SK-N-SH (cell line): ENCODE results near the gene RPL29. TPM values are rescaled to one million over a fixed set of nuclear protein-coding genes. Genes with fewer than 3 reads are reported as not detected.
A peak's percentile ranks its signal among the peaks of the same experiment; 100 is the strongest.

ENCODE experiments used
- CTCF ChIA-PET: fragments of 300-600, 350-600 bp; formaldehyde crosslinking; extraction: SDS; loops from one replicate; lab custom pipeline; 2021; lab: Yijun Ruan, JAX
- POLR2A ChIA-PET: fragments of 350-600 bp; sonication (Branson Sonifier 250); formaldehyde crosslinking; extraction: SDS; loops from one replicate; lab custom pipeline; 2020; ENCODE audit warnings: antibody characterized with exemption, inconsistent platforms; lab: Yijun Ruan, JAX
- DNase-seq: peaks from one replicate; pipeline ENCODE4 v3.0.0; 2012
- H2AFZ ChIP-seq: fragments of 200-600 bp; sonication (generic); 2 replicates; pipeline ENCODE4 v1.8.1; 2016; ENCODE audit warnings: antibody characterized with exemption, mild to moderate bottlenecking, low read depth
- H3F3A ChIP-seq: fragments of 200-600 bp; sonication (generic); replicated peaks from 2 replicates; pipeline ENCODE3; 2016; ENCODE audit warnings: antibody characterized with exemption, mild to moderate bottlenecking; ENCODE audit not compliant: insufficient read depth
- H3K27ac ChIP-seq, 2 experiments: fragments of 200-500 bp in 1 of 2; fragments of 200-600 bp in 1 of 2; sonication (Bioruptor generic) in 1 of 2; sonication (generic), shearing (Covaris generic) in 1 of 2; 2 replicates each; pipeline versions ENCODE4 v1.5.1 to v1.6.1; 2014 to 2016; ENCODE audit warnings: low read depth in 2 of 2, inconsistent platforms in 1 of 2, low read length in 1 of 2, mild to moderate bottlenecking in 1 of 2, mixed read lengths in 1 of 2
- H3K27me3 ChIP-seq: fragments of 200-600 bp; sonication (generic), shearing (Covaris generic); 2 replicates; pipeline ENCODE4 v1.6.1; 2016; ENCODE audit warnings: mixed run types; ENCODE audit not compliant: insufficient read depth
- H3K36me3 ChIP-seq, 2 experiments: fragments of 200-500 bp in 1 of 2; fragments of 200-600 bp in 1 of 2; sonication (Bioruptor generic) in 1 of 2; sonication (generic) in 1 of 2; replicated peaks in 1 of 2; 2 replicates each; pipeline versions ENCODE3 to v1.5.1; 2014 to 2016; ENCODE audit warnings: low read length in 1 of 2, mild to moderate bottlenecking in 1 of 2; ENCODE audit not compliant: insufficient read depth in 2 of 2, control insufficient read depth in 1 of 2
- H3K4me1 ChIP-seq, 2 experiments: fragments of 200-500 bp in 1 of 2; fragments of 200-600 bp in 1 of 2; sonication (Bioruptor generic) in 1 of 2; sonication (generic), shearing (Covaris generic) in 1 of 2; 2 replicates each; pipeline versions ENCODE4 v1.5.1 to v1.6.1; 2014 to 2016; ENCODE audit warnings: low read depth in 1 of 2, low read length in 1 of 2, mixed run types in 1 of 2; ENCODE audit not compliant: insufficient read depth in 2 of 2, control insufficient read depth in 1 of 2
- H3K4me2 ChIP-seq: fragments of 200-600 bp; sonication (generic), shearing (Covaris generic); 2 replicates; pipeline ENCODE4 v1.6.1; 2017; ENCODE audit warnings: mixed run types
- H3K4me3 ChIP-seq, 2 experiments: fragments of 200-500 bp in 1 of 2; fragments of 200-600 bp in 1 of 2; sonication (Bioruptor generic) in 1 of 2; sonication (generic), shearing (Covaris generic) in 1 of 2; 2 replicates each; pipeline versions ENCODE4 v1.5.1 to v1.8.1; 2014 to 2016; ENCODE audit warnings: low read depth in 2 of 2, inconsistent platforms in 1 of 2, low read length in 1 of 2, mild to moderate bottlenecking in 1 of 2, mixed read lengths in 1 of 2, moderate library complexity in 1 of 2
- H3K79me2 ChIP-seq: fragments of 200-600 bp; sonication (generic); 2 replicates; pipeline ENCODE4 v1.8.1; 2017; ENCODE audit warnings: mild to moderate bottlenecking; ENCODE audit not compliant: insufficient read depth
- H3K9ac ChIP-seq: fragments of 200-600 bp; sonication (generic); 2 replicates; pipeline ENCODE4 v1.6.1; 2017; ENCODE audit warnings: mixed run types
- H3K9me2 ChIP-seq: fragments of 200-600 bp; sonication (generic); 2 replicates; pipeline ENCODE4 v1.6.1; 2017; ENCODE audit warnings: mixed run types
- H3K9me3 ChIP-seq: fragments of 200-600 bp; sonication (generic); 2 replicates; pipeline ENCODE4 v1.6.1; 2017; ENCODE audit warnings: mixed run types, mild to moderate bottlenecking, moderate library complexity
- H4K20me1 ChIP-seq: fragments of 200-600 bp; sonication (generic); 2 replicates; pipeline ENCODE4 v1.6.1; 2017; ENCODE audit warnings: mild to moderate bottlenecking, mixed run types; ENCODE audit not compliant: insufficient read depth
- CTCF ChIP-seq: fragments of 200-600 bp; sonication (generic); IDR thresholded peaks from 2 replicates; pipeline ENCODE4 v1.6.1; 2017; ENCODE audit warnings: antibody characterized with exemption, mild to moderate bottlenecking, moderate library complexity
- EP300 ChIP-seq, 2 experiments: IDR thresholded peaks; 2 replicates each; pipeline versions ENCODE4 v1.4.0 to v1.6.1; 2012; ENCODE audit warnings: borderline replicate concordance in 1 of 2, low read depth in 1 of 2, low read length in 1 of 2
- GABPA ChIP-seq: IDR thresholded peaks from 2 replicates; pipeline ENCODE4 v1.4.0; 2012; ENCODE audit warnings: low read depth, mild to moderate bottlenecking
- MAX ChIP-seq: IDR thresholded peaks from 2 replicates; pipeline ENCODE4 v1.4.0; 2012; ENCODE audit warnings: low read depth
- MEF2A ChIP-seq: IDR thresholded peaks from 2 replicates; pipeline ENCODE4 v1.4.0; 2012; ENCODE audit warnings: low read depth, borderline replicate concordance
- MXI1 ChIP-seq: IDR thresholded peaks from 2 replicates; pipeline ENCODE4 v1.6.1; 2012; ENCODE audit warnings: mild to moderate bottlenecking, low read depth, low read length, improper control_type of control experiment
- POLR2AphosphoS5 ChIP-seq: IDR thresholded peaks from 2 replicates; pipeline ENCODE4 v1.6.1; 2012; ENCODE audit warnings: low read depth, low read length
- SIN3A ChIP-seq: IDR thresholded peaks from 2 replicates; pipeline ENCODE4 v1.6.1; 2012; ENCODE audit warnings: low read depth, mild to moderate bottlenecking, low read length, moderate library complexity, borderline replicate concordance
- SMC3 ChIP-seq: IDR thresholded peaks from 2 replicates; pipeline ENCODE4 v1.6.1; 2012; ENCODE audit warnings: low read depth, low read length, improper control_type of control experiment
- TAF1 ChIP-seq: IDR thresholded peaks from 2 replicates; pipeline ENCODE4 v1.6.1; 2012; ENCODE audit warnings: low read depth, mild to moderate bottlenecking, low read length, moderate library complexity, borderline replicate concordance
- TCF12 ChIP-seq: IDR thresholded peaks from 2 replicates; pipeline ENCODE4 v1.4.0; 2012
- TEAD4 ChIP-seq: IDR thresholded peaks from 2 replicates; pipeline ENCODE4 v1.4.0; 2012; ENCODE audit warnings: mild to moderate bottlenecking, borderline replicate concordance; ENCODE audit not compliant: insufficient read depth
- USF1 ChIP-seq: IDR thresholded peaks from 2 replicates; pipeline ENCODE4 v1.4.0; 2012; ENCODE audit warnings: low read depth, borderline replicate concordance
- WGBS: methylation state at CpG from one replicate; pipeline ENCODE4 v1.1.6; 2017; ENCODE audit warnings: low lambda C conversion rate; 5-methylcytosine and 5-hydroxymethylcytosine counted together
- polyA plus RNA-seq, 3 experiments: library from polyadenylated mRNA; depleted of rRNA; stranded (reverse); fragments of >200 nt; gene quantifications; 2 replicates each; pipeline ENCODE4 v1.2.3, GENCODE V29; 2012
- TF ChIP-seq, protein P1 (sequence below): IDR thresholded peaks from 2 replicates; pipeline ENCODE4 v1.6.1; 2012; ENCODE audit warnings: mild to moderate bottlenecking, low read depth, low read length, moderate library complexity
- TF ChIP-seq, protein P2 (sequence below): fragments of 150-350 bp; IDR thresholded peaks from 2 replicates; pipeline ENCODE4 v1.6.1; 2017; ENCODE audit warnings: antibody characterized with exemption, low read length, low read depth, borderline replicate concordance
- TF ChIP-seq, protein P3 (sequence below): IDR thresholded peaks from 2 replicates; pipeline ENCODE4 v1.4.0; 2012; ENCODE audit warnings: low read depth, borderline replicate concordance

The RPL29 gene
- polyA plus RNA-seq, 1 of the 3 experiments (the other 2 are of a cell fraction): 3,173 TPM

DNA sequence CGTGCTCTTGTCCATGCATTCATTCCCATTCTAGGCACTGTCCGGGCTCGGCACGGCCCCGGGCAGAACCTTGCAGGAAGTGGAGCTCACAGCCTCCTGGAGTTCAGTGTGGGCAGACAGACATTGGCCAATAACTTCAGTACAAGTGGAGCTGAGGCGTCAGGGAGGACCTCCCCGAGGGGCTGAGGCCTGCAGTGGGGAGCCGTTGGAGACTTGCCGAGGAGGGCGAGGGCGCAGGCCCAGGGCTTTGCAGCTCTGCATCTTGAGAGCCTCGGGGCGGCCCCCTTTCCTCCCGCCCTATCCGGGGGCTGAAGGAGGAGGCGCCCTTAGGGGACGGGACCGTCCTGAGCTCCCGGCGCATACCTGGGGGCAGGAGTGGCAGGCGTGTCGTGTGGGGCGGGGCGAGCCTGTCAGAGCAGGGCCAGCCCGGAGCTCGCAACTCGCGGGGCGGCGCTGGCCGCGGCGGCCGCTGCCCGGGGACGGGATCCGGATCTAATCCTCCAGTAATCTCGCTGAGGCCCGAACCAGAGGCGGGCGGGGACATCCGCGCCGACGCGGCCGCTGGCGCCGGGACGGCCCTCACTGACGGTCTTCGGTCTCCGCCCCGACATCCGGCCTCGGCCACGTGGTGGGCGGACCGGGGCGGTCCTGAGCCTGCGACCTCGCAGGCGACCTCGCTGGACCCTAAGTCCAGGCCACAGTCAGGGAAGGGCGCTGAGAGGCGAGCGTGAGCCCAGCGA, 12.7 kb downstream of the RPL29 start, which contains the start of gene ACY1:
Gene ACY1 (plus strand): TSS at position 698 of the 740 bp plus-strand sequence. CDS start 530 bp downstream, outside the sequence.
- no peaks in the 10 kb centered on the region for H4K20me1 ChIP-seq
- TF ChIP-seq MXI1 (peak; percentile 95), TEAD4 (no peak), GABPA (peak; percentile 57), SMC3 (0 out of 2 replicates have a peak, but pooled peaks have one; percentile 0), MAX (peak; percentile 98), MEF2A (no peak), EP300 (IDR thresholded peaks at IDR 0.05; ENCODE audit: borderline replicate concordance in 1 of 2, low read depth in 1 of 2, low read length in 1 of 2) (no peak), TAF1 (peak; percentile 49; the same call in 1 of the 2 replicates), SIN3A (0 out of 2 replicates have a peak, but pooled peaks have one; percentile 53), CTCF (peak; percentile 4; the same call in 1 of the 2 replicates), POLR2AphosphoS5 (peak; percentile 32; the same call in 1 of the 2 replicates), TCF12 (no peak), USF1 (peak; percentile 89)
- TF ChIP-seq, protein P1, sequence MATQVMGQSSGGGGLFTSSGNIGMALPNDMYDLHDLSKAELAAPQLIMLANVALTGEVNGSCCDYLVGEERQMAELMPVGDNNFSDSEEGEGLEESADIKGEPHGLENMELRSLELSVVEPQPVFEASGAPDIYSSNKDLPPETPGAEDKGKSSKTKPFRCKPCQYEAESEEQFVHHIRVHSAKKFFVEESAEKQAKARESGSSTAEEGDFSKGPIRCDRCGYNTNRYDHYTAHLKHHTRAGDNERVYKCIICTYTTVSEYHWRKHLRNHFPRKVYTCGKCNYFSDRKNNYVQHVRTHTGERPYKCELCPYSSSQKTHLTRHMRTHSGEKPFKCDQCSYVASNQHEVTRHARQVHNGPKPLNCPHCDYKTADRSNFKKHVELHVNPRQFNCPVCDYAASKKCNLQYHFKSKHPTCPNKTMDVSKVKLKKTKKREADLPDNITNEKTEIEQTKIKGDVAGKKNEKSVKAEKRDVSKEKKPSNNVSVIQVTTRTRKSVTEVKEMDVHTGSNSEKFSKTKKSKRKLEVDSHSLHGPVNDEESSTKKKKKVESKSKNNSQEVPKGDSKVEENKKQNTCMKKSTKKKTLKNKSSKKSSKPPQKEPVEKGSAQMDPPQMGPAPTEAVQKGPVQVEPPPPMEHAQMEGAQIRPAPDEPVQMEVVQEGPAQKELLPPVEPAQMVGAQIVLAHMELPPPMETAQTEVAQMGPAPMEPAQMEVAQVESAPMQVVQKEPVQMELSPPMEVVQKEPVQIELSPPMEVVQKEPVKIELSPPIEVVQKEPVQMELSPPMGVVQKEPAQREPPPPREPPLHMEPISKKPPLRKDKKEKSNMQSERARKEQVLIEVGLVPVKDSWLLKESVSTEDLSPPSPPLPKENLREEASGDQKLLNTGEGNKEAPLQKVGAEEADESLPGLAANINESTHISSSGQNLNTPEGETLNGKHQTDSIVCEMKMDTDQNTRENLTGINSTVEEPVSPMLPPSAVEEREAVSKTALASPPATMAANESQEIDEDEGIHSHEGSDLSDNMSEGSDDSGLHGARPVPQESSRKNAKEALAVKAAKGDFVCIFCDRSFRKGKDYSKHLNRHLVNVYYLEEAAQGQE: peak; percentile 7; the same call in 1 of the 2 replicates
- TF ChIP-seq, protein P2, sequence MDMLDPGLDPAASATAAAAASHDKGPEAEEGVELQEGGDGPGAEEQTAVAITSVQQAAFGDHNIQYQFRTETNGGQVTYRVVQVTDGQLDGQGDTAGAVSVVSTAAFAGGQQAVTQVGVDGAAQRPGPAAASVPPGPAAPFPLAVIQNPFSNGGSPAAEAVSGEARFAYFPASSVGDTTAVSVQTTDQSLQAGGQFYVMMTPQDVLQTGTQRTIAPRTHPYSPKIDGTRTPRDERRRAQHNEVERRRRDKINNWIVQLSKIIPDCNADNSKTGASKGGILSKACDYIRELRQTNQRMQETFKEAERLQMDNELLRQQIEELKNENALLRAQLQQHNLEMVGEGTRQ: peak; percentile 48
- TF ChIP-seq, protein P3, sequence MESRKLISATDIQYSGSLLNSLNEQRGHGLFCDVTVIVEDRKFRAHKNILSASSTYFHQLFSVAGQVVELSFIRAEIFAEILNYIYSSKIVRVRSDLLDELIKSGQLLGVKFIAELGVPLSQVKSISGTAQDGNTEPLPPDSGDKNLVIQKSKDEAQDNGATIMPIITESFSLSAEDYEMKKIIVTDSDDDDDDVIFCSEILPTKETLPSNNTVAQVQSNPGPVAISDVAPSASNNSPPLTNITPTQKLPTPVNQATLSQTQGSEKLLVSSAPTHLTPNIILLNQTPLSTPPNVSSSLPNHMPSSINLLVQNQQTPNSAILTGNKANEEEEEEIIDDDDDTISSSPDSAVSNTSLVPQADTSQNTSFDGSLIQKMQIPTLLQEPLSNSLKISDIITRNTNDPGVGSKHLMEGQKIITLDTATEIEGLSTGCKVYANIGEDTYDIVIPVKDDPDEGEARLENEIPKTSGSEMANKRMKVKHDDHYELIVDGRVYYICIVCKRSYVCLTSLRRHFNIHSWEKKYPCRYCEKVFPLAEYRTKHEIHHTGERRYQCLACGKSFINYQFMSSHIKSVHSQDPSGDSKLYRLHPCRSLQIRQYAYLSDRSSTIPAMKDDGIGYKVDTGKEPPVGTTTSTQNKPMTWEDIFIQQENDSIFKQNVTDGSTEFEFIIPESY: no peak
- POLR2A ChIA-PET: interaction anchor here (0.8 to 4.3 kb wide), 10 partner anchors 8 to 46 kb away, joined by 3 to 42 read pairs (median 4); partner anchors contain the start of genes ABHD14A, ABHD14B, PARP3 and RPL29

More for the DNA sequence above, 12.7 kb downstream of the RPL29 start, which contains the start of gene ACY1:
- peaks cover 15% of the 10 kb centered on the region for H3F3A ChIP-seq
- no peaks in the 10 kb centered on the region for H3K9me3 ChIP-seq
- peak within 1 kb of the TSS; percentile 97 for H3K4me2 ChIP-seq
- peaks cover 0 to 5% of the 10 kb centered on the region in 2 experiments for H3K36me3 ChIP-seq
- WGBS: 0% methylated on average over 26 of the region's 68 CpGs
- H3K9ac ChIP-seq: peak within 1 kb of the TSS; percentile 89
- peak within 1 kb of the TSS; percentile 94; the same call in 1 of the 2 replicates for H2AFZ ChIP-seq
- H3K9me2 ChIP-seq: no peaks in the 10 kb centered on the region
- H3K79me2 ChIP-seq: peaks cover 40% of the 10 kb centered on the region
- peak within 1 kb of the TSS; percentile 68 to 90 for H3K4me3 ChIP-seq
- peaks cover 5 to 19% of the 10 kb centered on the region in 2 experiments; a peak in 3 of 4 replicates for H3K4me1 ChIP-seq
- H3K27ac ChIP-seq: peak within 1 kb of the TSS; percentile 89 to 93
- DNase-seq: peak; percentile 97
- CTCF ChIA-PET: interaction anchor here (0.6 to 4.8 kb wide), 24 partner anchors 9 to 489 kb away, joined by 3 to 45 read pairs (median 4); partner anchors contain the start of genes ABHD14A, ABHD14B, GPR62 and PARP3
- H3K27me3 ChIP-seq: no peaks in the 10 kb centered on the region
